ENCODE data around the gene FGF14. TPM values are rescaled to one million over a fixed set of nuclear protein-coding genes. Genes with fewer than 3 reads are reported as not detected.

FGF14 gene
- total and polyA plus RNA-seq, 2 experiments from 2014 or later: 0.03 TPM; not detected in 1

GRCh38 chr13:101967781-101968180 lies 434.1 kb downstream of the FGF14 start:
- Mint-ChIP-seq H3K9me3 (no peaks in the 10 kb centered on the region), H3K4me1 (peaks cover 13% of the 10 kb centered on the region), H3K36me3 (ENCODE audit: low read depth) (no peaks in the 10 kb centered on the region), H3K27ac (no peak overlapping the region), H3K27me3 (ENCODE audit: insufficient read depth, low read depth, poor library complexity) (no peaks in the 10 kb centered on the region), H3K4me3 (no peak overlapping the region)
- DNase-seq (ENCODE audit: low spot score): no peak
- peaks cover 13% of the 10 kb centered on the region for H3K4me1 ChIP-seq (ENCODE audit: insufficient read depth)
- H3K4me3 ChIP-seq: no peak overlapping the region
- H3K36me3 ChIP-seq (ENCODE audit: insufficient read depth): no peaks in the 10 kb centered on the region
- TF ChIP-seq ETS1 (IDR thresholded peaks at IDR 0.05) (no peak), NANOG (IDR thresholded peaks at IDR 0.05; ENCODE audit: borderline replicate concordance) (no peak), ZNF114 (CRISPR knock-in tag; IDR thresholded peaks at IDR 0.05) (no peak), EZH2phosphoT487 (IDR thresholded peaks at IDR 0.05; ENCODE audit: unreplicated experiment) (no peak), POLR2AphosphoS5 (IDR thresholded peaks at IDR 0.05; ENCODE audit: low read depth) (no peak), STAT1 (IDR thresholded peaks at IDR 0.05; ENCODE audit: unreplicated experiment) (no peak), ZNF331 (CRISPR knock-in tag; IDR thresholded peaks at IDR 0.05; ENCODE audit: low read depth) (no peak)
- H3K9me2 ChIP-seq (ENCODE audit: insufficient read depth): peaks cover 5% of the 10 kb centered on the region; the same call in 1 of the 2 replicates
- H3K4me2 ChIP-seq: no peak overlapping the region
- no peak overlapping the region for H2AFZ ChIP-seq
- ATAC-seq: no peak
- no peaks in the 10 kb centered on the region for H4K20me1 ChIP-seq (replicated peaks; ENCODE audit: insufficient read depth)
- H3K79me2 ChIP-seq (replicated peaks; ENCODE audit: insufficient read depth): no peaks in the 10 kb centered on the region
- no peak overlapping the region for H3K27ac ChIP-seq (ENCODE audit: low read depth)
- no peaks in the 10 kb centered on the region for H3K27me3 ChIP-seq (ENCODE audit: insufficient read depth)
- no peaks in the 10 kb centered on the region for H3F3A ChIP-seq (replicated peaks; ENCODE audit: low read depth)

GRCh38 chr13:101967216-101967615 lies 434.6 kb downstream of the FGF14 start:
- no peak overlapping the region for H2AFZ ChIP-seq
- Mint-ChIP-seq H3K36me3 (ENCODE audit: low read depth) (no peaks in the 10 kb centered on the region), H3K27ac (no peak overlapping the region), H3K4me1 (peaks cover 13% of the 10 kb centered on the region), H3K4me3 (no peak overlapping the region), H3K9me3 (no peaks in the 10 kb centered on the region), H3K27me3 (ENCODE audit: insufficient read depth, low read depth, poor library complexity) (no peaks in the 10 kb centered on the region)
- no peaks in the 10 kb centered on the region for H3K36me3 ChIP-seq (ENCODE audit: insufficient read depth)
- peaks cover 13% of the 10 kb centered on the region for H3K4me1 ChIP-seq (ENCODE audit: insufficient read depth)
- no peaks in the 10 kb centered on the region for H4K20me1 ChIP-seq (replicated peaks; ENCODE audit: insufficient read depth)
- H3K9me2 ChIP-seq (ENCODE audit: insufficient read depth): peaks cover 5% of the 10 kb centered on the region; the same call in 1 of the 2 replicates
- no peak overlapping the region for H3K27ac ChIP-seq (ENCODE audit: low read depth)
- DNase-seq (ENCODE audit: low spot score): no peak
- H3F3A ChIP-seq (replicated peaks; ENCODE audit: low read depth): no peaks in the 10 kb centered on the region
- no peaks in the 10 kb centered on the region for H3K27me3 ChIP-seq (ENCODE audit: insufficient read depth)
- H3K79me2 ChIP-seq (replicated peaks; ENCODE audit: insufficient read depth): no peaks in the 10 kb centered on the region
- no peak for ATAC-seq
- no peak overlapping the region for H3K4me3 ChIP-seq
- no peak overlapping the region for H3K4me2 ChIP-seq
- TF ChIP-seq EZH2 (IDR thresholded peaks at IDR 0.05; ENCODE audit: low read depth, unreplicated experiment) (no peak), NANOG (IDR thresholded peaks at IDR 0.05; ENCODE audit: borderline replicate concordance) (no peak), REST (IDR thresholded peaks at IDR 0.05; ENCODE audit: unreplicated experiment) (no peak), STAT1 (IDR thresholded peaks at IDR 0.05; ENCODE audit: unreplicated experiment) (no peak), JUNB (IDR thresholded peaks at IDR 0.05; ENCODE audit: unreplicated experiment) (no peak), CREB1 (CRISPR knock-in tag; IDR thresholded peaks at IDR 0.05; ENCODE audit: low read depth) (no peak), ZNF114 (CRISPR knock-in tag; IDR thresholded peaks at IDR 0.05) (no peak), CTCF (conservative IDR thresholded peaks at IDR 0.05; ENCODE audit: low read depth in 2 of 2) (no peak), POLR2AphosphoS5 (IDR thresholded peaks at IDR 0.05; ENCODE audit: low read depth) (no peak), ZNF331 (CRISPR knock-in tag; IDR thresholded peaks at IDR 0.05; ENCODE audit: low read depth) (no peak), ETS1 (IDR thresholded peaks at IDR 0.05) (no peak), EZH2phosphoT487 (IDR thresholded peaks at IDR 0.05; ENCODE audit: unreplicated experiment) (no peak)

All from GM23338 (cell line).